ENCODE data around the gene ZNF48.

Gene ZNF48

GRCh38 chr16:30444231-30445148 lies 49.3 kb downstream of the ZNF48 start:
- no peak for DNase-seq (ENCODE audit: low spot score)

GRCh38 chr16:30445149-30445407 lies 49.9 kb downstream of the ZNF48 start:
- DNase-seq (ENCODE audit: low spot score): no peak

- peak; percentile 98 for DNase-seq (ENCODE audit: low spot score)
Measured at GRCh38 chr16:30445408-30446202, 50.4 kb downstream of the ZNF48 start, which contains the start of gene SEPHS2. SEPHS2 (minus strand) TSS chr16:30445874; CDS start chr16:30445727, 147 bp downstream.

GRCh38 chr16:30446203-30446595 lies 51.0 kb downstream of the ZNF48 start:
- no peak for DNase-seq (ENCODE audit: low spot score)

GRCh38 chr16:30447512-30448226 lies 52.4 kb downstream of the ZNF48 start:
- no peak for DNase-seq (ENCODE audit: low spot score)

- no peak for DNase-seq (ENCODE audit: low spot score)
Measured at GRCh38 chr16:30449116-30449435, 53.9 kb downstream of the ZNF48 start.
